ENCODE results near the gene TBC1D1.

Gene TBC1D1

GRCh38 chr4:38102957-38103588 is 212.2 kb downstream of the TBC1D1 start:
- DNase-seq (ENCODE audit: low spot score): no peak
- in situ Hi-C loops (cut with MboI; ENCODE audit: low pct_unique_long_range_greater_than_20kb, low sequenced_read_pairs, unreplicated experiment): no loop called here
- TF ChIP-seq CTCF (IDR thresholded peaks at IDR 0.05; ENCODE audit: extremely low read depth, insufficient read depth, missing control alignments): no peak

- TF ChIP-seq CTCF (IDR thresholded peaks at IDR 0.05; ENCODE audit: extremely low read depth, insufficient read depth, missing control alignments): no peak
- in situ Hi-C loops (cut with MboI; ENCODE audit: low pct_unique_long_range_greater_than_20kb, low sequenced_read_pairs, unreplicated experiment): no loop called here
- DNase-seq (ENCODE audit: low spot score): no peak
Measured at GRCh38 chr4:38105475-38106220, 214.8 kb downstream of the TBC1D1 start.

GRCh38 chr4:38106311-38106710 is 215.4 kb downstream of the TBC1D1 start:
- no peak for TF ChIP-seq CTCF (IDR thresholded peaks at IDR 0.05; ENCODE audit: extremely low read depth, insufficient read depth, missing control alignments)
- in situ Hi-C loops (cut with MboI; ENCODE audit: low pct_unique_long_range_greater_than_20kb, low sequenced_read_pairs, unreplicated experiment): no loop called here
- no peak for DNase-seq (ENCODE audit: low spot score)

GRCh38 chr4:38106886-38107514 is 216.1 kb downstream of the TBC1D1 start:
- DNase-seq (ENCODE audit: low spot score): no peak
- in situ Hi-C loops (cut with MboI; ENCODE audit: low pct_unique_long_range_greater_than_20kb, low sequenced_read_pairs, unreplicated experiment): no loop called here
- no peak for TF ChIP-seq CTCF (IDR thresholded peaks at IDR 0.05; ENCODE audit: extremely low read depth, insufficient read depth, missing control alignments)

GRCh38 chr4:38107818-38108217 is 216.9 kb downstream of the TBC1D1 start:
- DNase-seq (ENCODE audit: low spot score): no peak
- in situ Hi-C loops (cut with MboI; ENCODE audit: low pct_unique_long_range_greater_than_20kb, low sequenced_read_pairs, unreplicated experiment): no loop called here
- no peak for TF ChIP-seq CTCF (IDR thresholded peaks at IDR 0.05; ENCODE audit: extremely low read depth, insufficient read depth, missing control alignments)

- no peak for DNase-seq (ENCODE audit: low spot score)
- no peak for TF ChIP-seq CTCF (IDR thresholded peaks at IDR 0.05; ENCODE audit: extremely low read depth, insufficient read depth, missing control alignments)
- in situ Hi-C loops (cut with MboI; ENCODE audit: low pct_unique_long_range_greater_than_20kb, low sequenced_read_pairs, unreplicated experiment): no loop called here
Measured at GRCh38 chr4:38109370-38109769, 218.5 kb downstream of the TBC1D1 start.

Measured in GM13977 (cell line).